Endothelial cell (in vitro differentiated cells): ENCODE measurements around the gene RIMS4. TPM values are rescaled to one million over a fixed set of nuclear protein-coding genes. Genes with fewer than 3 reads are reported as not detected.

ENCODE experiments used
- DNase-seq: peaks from one replicate; pipeline ENCODE4 v3.0.0; 2021; ENCODE audit warnings: low spot score
- H3K27ac Mint-ChIP-seq: one replicate; pipeline ENCODE4 v1.8.0; 2021; ENCODE audit warnings: mixed read lengths, inconsistent platforms; ENCODE audit not compliant: unreplicated experiment
- H3K27me3 Mint-ChIP-seq: one replicate; pipeline ENCODE4 v1.8.0; 2021; ENCODE audit warnings: mild to moderate bottlenecking, moderate library complexity, mixed read lengths, inconsistent platforms; ENCODE audit not compliant: unreplicated experiment
- H3K36me3 Mint-ChIP-seq: one replicate; pipeline ENCODE4 v1.8.0; 2021; ENCODE audit warnings: mild to moderate bottlenecking, low read depth, mixed read lengths, inconsistent platforms; ENCODE audit not compliant: unreplicated experiment
- H3K4me1 Mint-ChIP-seq: one replicate; pipeline ENCODE4 v1.8.0; 2021; ENCODE audit warnings: mild to moderate bottlenecking, mixed read lengths, inconsistent platforms; ENCODE audit not compliant: unreplicated experiment
- H3K4me3 Mint-ChIP-seq: one replicate; pipeline ENCODE4 v1.8.0; 2021; ENCODE audit warnings: mild to moderate bottlenecking, mixed read lengths, inconsistent platforms; ENCODE audit not compliant: unreplicated experiment
- H3K9me3 Mint-ChIP-seq: one replicate; pipeline ENCODE4 v1.8.0; 2021; ENCODE audit warnings: mixed read lengths, inconsistent platforms; ENCODE audit not compliant: unreplicated experiment
- CTCF ChIP-seq: fragments of 200-600 bp; sonication (generic); IDR thresholded peaks from one replicate; pipeline ENCODE4 v1.5.0; 2021; ENCODE audit warnings: antibody characterized with exemption; ENCODE audit not compliant: unreplicated experiment
- total RNA-seq: library from RNA; stranded (reverse); fragmentation: NEBNext Ultra II Directional; extraction: Animal tissue kit (Norgen Biotek cat#: 25700); gene quantifications from one replicate; pipeline ENCODE4 v1.2.1, GENCODE V29; 2021; ENCODE audit not compliant: unreplicated experiment

Gene RIMS4
- total RNA-seq, 1 donor from 2014 or later, result 0.10 TPM

GRCh38 chr20:44851545-44851944 lies 41.2 kb upstream of the RIMS4 start:
- TF ChIP-seq CTCF, result no peak
- Mint-ChIP-seq H3K4me3 (no peak overlapping the region), H3K9me3 (no peaks in the 10 kb centered on the region), H3K4me1 (no peaks in the 10 kb centered on the region), H3K27me3 (no peaks in the 10 kb centered on the region), H3K27ac (no peak overlapping the region), H3K36me3 (no peaks in the 10 kb centered on the region)
- no peak for DNase-seq

DNA sequence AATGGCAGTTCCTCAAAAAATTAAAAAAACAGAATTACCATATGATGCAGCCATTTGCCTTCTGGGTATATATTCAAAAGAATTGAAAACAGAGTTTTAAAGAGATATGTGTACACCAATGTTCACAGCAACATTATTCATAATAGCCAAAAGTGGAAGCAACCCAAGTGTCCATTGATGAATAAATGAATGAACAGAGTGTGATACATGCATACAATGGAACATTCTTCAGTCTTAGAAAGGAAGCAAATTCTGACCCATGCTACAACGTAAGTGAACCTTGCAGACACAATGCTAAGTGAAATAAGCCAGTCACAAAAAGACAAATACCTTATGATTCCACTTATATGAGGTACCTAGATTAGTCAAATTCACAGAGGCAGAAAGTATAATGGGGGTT lies 40.5 kb upstream of the RIMS4 start:
- Mint-ChIP-seq H3K36me3 (no peaks in the 10 kb centered on the region), H3K4me1 (no peaks in the 10 kb centered on the region), H3K27me3 (no peaks in the 10 kb centered on the region), H3K9me3 (no peaks in the 10 kb centered on the region), H3K4me3 (no peak overlapping the region), H3K27ac (no peak overlapping the region)
- no peak for DNase-seq
- TF ChIP-seq CTCF, result no peak

DNA sequence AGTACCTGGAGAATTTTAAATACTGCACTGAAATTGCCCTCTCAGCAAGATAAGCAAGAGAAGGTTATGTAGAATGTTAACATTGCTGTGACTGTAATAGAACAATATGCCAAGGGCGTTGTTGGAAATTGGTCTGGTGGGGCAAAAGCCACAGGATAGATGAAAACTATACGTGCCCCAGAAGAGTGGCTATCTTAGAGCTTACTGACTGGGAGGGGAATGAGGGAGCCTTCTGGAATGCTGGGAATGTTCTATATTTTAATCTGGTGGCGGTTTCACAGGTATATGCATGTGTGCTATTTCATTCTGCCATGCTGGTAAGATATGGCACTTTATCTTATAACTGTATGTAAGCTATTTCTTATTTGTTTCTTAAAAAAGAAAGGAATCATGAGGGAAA lies 39.9 kb upstream of the RIMS4 start:
- no peak for DNase-seq
- no peak for TF ChIP-seq CTCF
- H3K4me1 Mint-ChIP-seq, result no peaks in the 10 kb centered on the region
- no peaks in the 10 kb centered on the region for H3K9me3 Mint-ChIP-seq
- H3K27me3 Mint-ChIP-seq, result no peaks in the 10 kb centered on the region
- no peak overlapping the region for H3K27ac Mint-ChIP-seq
- H3K4me3 Mint-ChIP-seq, result no peak overlapping the region
- H3K36me3 Mint-ChIP-seq, result no peaks in the 10 kb centered on the region

GRCh38 chr20:44849703-44850102 lies 39.4 kb upstream of the RIMS4 start:
- H3K4me3 Mint-ChIP-seq, result no peak overlapping the region
- H3K9me3 Mint-ChIP-seq, result no peaks in the 10 kb centered on the region
- H3K27ac Mint-ChIP-seq, result no peak overlapping the region
- DNase-seq, result no peak
- no peaks in the 10 kb centered on the region for H3K36me3 Mint-ChIP-seq
- TF ChIP-seq CTCF, result no peak
- H3K4me1 Mint-ChIP-seq, result no peaks in the 10 kb centered on the region
- H3K27me3 Mint-ChIP-seq, result no peaks in the 10 kb centered on the region

GRCh38 chr20:44848254-44849015 lies 38.1 kb upstream of the RIMS4 start:
- Mint-ChIP-seq H3K4me1 (no peaks in the 10 kb centered on the region), H3K4me3 (no peak overlapping the region), H3K9me3 (no peaks in the 10 kb centered on the region), H3K27ac (no peak overlapping the region), H3K36me3 (no peaks in the 10 kb centered on the region), H3K27me3 (no peaks in the 10 kb centered on the region)
- no peak for TF ChIP-seq CTCF
- no peak for DNase-seq
